Ammon's horn (tissue), 1 donor: ENCODE measurements around the gene FEZF1.

Source experiments
- DNase-seq: peaks from one replicate; pipeline ENCODE4 v3.0.0-alpha.2; 2016; ENCODE audit warnings: low spot score

Gene FEZF1

DNA sequence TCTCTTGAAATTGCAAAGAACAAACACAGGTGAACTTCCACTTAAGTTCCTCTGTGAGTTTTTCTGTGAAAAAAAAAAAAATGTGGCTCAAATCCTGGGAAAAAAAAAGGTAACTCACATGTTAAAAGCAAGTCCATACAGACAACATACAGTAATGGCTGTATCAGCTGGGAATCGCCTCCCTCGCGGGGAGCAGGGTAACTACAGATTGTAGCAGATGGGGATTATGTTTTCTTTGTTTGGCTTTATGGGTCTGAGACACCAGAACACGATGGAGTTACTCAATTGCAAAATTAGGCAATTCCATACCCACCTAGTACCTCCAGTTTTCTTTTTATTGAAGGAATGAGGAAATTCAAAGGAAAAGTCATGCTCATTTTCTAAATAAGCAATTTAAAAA, 42.3 kb downstream of the FEZF1 start:
- DNase-seq, result no peak

DNA sequence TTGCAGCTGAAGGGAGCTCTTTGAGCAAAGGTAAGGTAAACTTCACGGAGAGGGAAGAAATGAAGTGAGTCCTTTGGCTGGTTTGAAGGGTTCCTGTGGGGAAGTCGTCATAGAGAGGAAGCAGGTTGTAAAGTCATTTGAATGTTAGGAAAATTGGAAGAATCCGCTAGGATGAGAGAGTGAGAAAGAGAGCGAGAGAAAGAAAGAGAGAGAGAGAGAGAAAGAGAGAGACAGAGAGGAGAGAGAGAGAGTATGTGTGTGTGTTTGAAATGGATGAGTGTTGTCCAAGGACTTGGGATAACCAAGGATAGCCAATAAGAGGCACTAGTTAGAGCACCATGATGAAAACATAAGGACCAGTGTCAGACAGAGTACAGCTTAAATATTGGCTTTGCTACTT, 43.1 kb downstream of the FEZF1 start:
- DNase-seq, result no peak

DNA sequence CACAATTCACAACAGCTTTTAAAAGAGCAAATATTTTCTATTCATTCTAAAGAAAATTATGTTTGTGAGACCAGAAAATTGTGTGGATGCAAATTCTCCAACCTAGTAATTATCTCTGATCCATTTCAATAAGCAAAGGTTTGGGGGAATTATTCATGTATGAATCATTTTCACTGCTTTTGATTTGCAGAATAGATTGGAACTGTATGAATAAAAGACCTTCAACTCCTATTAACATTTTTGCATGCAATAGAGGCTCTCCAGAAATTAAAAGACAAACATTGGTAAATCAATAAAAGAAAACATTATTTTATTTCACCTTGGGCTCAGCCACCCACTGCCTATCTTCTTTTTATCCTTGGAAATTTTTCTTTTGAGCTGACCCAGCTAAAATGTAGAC, 43.5 kb downstream of the FEZF1 start:
- no peak for DNase-seq

DNA sequence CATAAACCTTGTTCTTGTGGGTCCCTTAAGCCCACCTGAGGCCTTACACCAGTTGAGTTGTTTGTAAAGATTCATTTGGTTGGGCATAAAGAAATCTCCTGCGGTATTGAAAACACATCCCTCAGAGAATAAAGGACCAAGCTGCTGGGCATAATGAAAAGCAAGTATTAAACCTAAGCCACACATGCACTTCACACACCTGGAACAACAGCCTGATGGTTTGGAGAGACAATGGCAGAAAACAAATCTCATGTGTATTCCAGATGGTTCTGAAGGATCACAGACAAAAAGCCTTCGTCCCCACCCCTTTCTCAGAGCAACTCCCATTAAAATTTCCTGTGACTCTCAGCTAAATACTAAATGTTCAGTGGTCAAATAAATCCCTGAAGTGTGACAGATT, 44.2 kb downstream of the FEZF1 start:
- DNase-seq, result no peak

DNA sequence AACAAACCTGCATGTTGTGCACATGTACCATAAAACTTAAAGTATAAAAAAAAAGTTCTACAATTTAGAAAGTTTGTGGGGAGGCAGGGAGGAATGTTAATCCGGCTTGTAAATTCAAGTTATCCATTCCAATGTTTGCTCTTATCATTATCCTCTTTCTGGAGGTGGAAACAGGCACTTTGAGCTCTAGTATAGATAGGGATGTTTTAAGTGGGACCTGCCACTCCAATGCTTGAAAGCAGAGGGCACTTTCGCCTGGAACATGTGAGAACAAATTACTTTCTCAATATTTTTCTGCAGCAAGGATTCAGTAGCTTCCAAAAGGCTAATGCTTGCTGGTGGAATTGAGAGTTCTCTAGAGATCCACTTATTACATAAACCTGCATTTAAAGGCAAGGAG, 45.6 kb downstream of the FEZF1 start:
- no peak for DNase-seq

DNA sequence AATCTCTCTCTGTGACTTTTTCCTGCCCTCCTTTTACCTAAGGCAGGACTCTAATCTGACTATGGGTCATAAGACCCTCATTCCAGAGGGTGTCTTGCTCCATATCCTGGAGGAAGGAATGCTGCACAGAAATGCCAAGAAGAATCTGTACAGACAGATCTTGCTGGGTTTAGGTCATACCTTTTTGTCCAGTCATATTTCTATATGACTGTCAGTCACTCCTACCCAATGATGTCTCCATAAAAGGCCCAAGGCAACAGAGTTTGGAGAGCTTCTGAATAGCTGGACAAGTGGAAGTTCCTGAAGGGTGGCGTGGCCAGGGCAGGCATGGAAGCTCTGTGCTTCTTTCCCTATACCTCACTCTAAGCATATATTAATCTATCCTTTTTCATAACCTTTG, 47.5 kb downstream of the FEZF1 start:
- DNase-seq, result no peak

DNA sequence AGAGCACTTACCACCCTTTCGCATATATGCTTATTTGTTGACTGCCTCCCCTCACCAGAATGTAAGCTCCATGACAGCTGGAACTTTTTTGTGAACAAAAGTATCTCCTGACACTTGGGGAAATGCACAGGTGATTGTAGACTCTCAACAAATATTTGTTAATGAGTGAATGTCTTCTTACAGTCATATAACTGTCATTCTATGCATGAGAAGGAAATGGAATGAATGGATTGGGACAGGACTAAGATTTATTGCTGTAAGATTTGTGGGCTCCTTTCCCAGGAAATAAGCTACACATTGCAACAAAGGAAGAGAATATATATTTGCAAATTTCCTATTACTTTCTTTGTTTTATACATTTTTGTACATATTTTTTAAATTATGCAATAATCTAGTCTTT, 48.5 kb downstream of the FEZF1 start:
- DNase-seq, result no peak

DNA sequence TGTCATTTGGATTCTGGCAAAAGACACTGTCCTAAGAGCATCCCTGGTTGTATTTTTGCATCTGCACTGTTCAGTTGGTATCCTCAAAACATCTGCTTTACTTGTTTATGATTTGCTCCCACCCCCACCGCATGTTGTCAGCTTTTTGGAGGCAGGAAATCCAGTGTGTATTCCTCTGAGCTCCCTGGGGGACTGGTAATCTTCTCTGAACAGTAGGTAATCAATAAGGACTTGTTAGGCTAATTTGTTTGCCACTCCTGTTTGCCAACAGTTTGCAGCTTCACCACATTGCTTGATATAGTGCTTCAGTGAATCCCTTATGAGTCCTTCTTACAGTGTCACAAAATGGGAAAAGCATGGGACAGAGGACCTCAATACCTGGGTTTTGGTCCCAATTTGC, 49.1 kb downstream of the FEZF1 start:
- no peak for DNase-seq
